GM19452 (cell line): ENCODE results near the gene TEFM.
"Not testable (repeated sequence)": the region's sequence is repeated elsewhere in the genome, so short reads cannot be mapped to it uniquely, and the experiment has no call there.

Experiments
- ATAC-seq: cut with Tn5 transposase; IDR thresholded peaks from one replicate; pipeline ENCODE4 v1.9.1; 2021; ENCODE audit not compliant: unreplicated experiment

TEFM gene

DNA sequence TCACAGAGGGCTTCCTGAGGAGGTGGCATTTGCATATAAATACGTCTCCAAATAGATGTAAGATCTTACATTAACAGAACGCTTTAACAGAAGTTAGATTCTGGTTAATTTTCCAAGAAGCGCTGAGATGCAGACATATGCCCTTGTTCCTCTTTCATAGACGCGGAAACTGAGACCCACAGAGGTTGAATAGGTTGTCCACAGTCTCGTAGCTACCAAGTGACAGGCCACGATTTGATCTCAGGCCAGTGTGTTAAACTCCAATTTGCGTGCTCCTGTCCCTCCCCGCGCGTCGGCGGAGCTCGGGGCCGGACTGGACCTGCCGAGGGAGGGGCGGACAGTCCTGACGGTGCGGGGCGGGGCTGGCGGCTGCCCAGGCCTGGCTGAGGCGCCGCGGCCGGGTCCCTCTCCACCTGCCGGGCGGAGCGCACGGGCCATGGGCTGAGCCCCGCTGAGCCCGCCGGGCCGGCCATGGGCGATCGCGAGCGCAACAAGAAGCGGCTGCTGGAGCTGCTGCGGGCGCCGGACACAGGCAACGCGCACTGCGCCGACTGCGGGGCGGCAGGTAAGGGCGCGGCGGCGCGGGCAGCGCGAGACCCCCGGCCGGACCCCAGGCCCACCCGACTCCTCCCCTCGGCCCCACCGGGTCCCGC lies 15.6 kb upstream of the TEFM start, which contains the start of gene ADAP2:
Gene ADAP2 (plus strand): TSS at position 402 of the 653 bp plus-strand sequence. CDS start 70 bp downstream, at position 472.
- no peak for ATAC-seq

DNA sequence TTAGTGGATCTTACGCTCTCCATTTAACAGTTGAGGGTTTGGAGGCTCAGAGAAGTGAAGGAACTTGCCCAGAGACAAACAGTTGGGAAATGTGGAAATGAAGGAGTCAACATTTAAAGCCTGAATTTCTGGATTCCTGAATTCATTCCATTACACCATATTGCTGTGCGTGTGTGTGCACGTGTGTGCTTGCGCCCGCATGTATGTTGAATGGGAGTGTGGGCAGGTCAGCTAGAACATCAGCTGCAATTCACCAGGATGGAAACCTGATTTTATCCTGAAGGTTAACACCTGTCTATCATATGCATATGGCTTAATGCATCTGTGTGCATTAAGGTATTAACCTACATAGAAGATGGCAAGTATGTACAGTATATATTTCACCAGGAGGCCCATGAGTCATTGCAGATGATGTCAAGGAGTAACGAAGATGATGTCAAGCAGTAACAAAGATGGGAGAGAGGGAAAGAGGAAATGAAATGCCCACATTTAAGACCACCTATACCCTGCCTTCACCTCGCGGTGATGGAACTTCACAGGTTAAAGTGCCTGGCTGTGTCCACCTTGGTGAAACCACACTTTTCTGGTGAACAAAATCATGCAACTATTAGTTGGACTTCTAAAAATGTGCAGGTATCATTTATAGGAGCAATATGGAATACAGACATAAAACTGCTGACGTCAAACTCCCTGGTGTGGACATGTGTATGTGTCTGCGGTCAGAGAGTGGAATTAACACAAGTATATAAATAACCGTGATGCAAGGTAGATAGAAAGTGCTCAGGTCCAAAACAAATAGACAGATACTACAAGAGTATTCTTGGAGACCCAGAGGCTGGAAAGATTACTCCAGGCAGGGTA lies 14.9 kb upstream of the TEFM start:
- no peak for ATAC-seq

DNA sequence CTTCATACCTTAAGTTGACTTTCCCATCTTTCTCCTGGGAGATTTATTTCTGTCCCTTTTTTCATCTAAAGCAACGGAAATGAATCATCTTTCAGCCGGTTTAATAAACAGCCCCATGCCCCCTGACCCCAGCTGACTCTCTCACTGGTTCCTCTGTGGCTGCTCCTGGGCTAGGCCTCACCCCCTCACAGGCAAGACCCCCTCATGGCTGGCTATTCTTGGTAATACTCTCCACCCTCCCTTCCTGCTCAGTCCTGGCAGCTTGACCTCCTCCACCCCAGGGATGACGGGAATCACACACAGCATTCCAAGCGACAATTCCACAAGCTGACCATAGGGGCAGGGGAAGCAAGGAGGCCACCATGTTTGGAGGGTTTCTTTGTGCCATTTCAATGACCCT lies 14.2 kb upstream of the TEFM start:
- ATAC-seq = no peak

DNA sequence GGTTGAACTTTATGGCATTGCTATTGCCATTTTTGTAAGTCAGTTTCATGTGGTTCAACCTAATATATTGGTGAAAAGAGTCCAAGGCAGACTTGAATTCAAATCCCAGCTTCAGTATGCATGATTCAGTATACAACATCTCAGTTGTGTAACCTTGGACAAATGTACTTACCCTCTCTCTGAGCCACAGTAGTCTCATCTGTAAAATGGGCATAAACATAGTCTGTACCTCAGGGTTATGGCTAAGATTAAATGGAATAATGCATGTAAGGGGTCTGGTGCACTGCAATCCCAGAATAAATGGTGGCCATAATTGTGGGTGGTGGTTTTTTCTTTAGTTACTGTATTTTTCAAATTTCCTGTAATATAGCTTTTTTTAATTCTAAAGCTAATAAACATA lies 11.0 kb upstream of the TEFM start:
- ATAC-seq = no peak

DNA sequence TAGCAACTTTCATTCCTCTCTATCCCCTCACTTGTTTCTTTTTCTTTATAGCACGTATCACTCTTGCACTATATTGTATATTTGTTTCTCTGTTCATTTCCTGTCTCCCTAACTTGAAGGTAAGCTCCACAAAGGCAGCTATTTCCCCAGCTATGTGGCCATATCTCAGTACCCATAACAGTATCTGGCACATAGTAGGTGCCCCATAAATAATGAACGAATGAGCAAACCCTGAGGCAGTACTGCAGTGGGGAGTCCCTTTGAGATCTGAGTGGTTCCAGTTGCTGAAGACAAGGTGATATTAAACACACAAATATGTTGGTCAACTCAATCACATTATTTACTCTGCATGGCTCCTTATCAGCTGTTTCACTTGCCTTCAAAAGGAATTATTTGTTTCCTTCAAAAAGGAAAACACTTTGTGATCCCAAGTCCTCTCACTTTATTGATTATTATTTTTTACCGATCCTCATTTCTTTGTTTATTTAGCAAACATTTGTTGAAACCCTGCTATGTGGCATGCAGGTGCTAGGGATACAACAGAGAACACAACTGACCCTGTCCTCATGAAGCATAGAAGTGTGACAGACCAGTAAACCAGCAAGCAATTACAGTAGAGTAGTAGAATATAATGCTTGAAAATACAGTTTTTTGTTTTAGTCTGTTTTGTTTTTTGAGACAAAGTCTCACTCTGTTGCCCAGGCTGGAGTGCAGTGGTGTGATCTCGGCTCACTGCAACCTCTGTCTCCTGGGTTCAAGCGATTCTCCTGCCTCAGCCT lies 10.0 kb upstream of the TEFM start:
- no peak for ATAC-seq

DNA sequence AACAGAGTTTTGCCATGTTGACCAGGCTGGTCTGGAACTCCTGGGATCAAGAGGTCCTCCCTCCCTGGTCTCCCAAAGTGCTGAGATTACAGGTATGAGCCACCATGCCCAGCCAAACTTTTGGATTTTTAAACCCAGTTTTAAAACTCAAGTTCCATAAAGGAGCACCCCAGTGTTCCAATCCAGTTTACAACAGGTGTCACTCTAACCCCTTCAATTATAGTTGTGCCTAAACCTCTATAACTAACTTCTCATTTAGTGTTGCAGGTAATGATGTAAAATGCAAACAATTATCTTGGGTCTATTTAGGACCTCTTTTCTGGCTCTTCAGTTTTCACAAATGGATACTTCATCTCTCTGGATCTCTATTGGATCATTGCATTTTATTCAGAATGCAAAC lies 7.9 kb upstream of the TEFM start:
- ATAC-seq = no peak

DNA sequence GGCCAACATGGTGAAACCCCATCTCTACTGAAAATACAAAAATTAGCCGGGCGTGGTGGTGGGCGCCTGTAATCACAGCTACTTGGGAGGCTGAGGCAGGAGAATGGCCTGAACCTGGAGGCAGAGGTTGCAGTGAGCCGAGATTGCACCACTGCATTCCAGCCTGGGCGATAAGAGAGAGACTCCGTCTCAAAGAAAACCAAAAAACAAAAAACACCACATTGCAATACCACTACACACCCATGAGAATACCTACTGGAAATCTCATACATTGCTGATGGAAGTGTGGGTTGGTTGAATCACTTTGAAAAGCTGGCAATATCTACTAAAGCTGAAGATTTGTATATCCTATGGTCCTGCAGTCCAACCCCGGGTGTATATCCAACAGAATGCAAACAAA lies 4.1 kb upstream of the TEFM start:
- ATAC-seq = not testable (repeated sequence)

DNA sequence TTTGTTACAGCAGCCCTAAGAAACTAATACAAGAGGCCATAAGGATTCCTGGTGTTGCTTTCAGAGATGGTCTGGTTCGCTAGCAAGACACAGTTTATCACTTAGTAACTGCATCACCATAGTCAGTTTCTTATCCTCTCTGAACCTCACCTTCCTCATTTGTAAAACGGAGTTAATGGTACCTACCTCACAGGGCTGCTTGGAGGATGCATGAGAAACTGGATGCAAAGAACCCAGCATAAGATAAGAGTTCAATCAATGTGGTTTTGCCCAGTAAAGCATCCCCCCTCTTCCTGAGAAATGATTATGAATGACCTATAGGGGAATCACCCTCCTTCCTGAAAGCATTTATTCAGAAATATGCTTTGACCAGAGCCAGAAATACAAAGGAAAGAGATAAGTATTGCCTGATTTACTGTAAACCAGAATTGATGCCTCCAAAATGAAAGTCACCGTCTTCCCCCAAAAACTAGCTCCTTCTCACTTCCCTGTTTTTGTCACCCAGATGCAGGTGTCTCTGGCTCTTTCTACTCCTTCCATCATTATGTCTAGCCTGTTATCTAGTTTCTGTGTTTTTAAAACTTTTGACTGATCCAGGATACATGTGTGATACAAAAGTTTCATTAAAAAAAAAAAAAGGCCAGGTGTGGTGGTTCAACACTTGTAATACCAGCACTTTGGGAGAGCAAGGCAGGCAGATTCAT lies 2.8 kb upstream of the TEFM start:
- no peak for ATAC-seq

DNA sequence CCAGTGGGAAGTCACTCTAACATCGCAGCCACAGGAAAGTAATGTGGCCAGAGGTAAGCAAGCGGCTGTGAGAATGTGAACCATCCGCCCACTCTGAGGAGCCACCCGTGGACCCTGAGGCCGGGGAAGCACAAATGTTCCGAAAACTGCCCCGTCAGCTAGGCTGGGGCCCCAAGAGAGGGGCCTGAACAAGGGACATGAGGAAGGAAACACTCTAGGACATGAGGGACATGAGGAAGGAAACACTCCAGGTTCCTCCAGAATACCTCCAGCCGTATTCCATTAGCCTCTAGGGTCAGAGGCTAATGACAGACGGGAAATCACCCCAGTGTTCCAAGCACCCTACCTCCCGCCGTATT lies 317 bp downstream of the TEFM start:
- no peak for ATAC-seq

DNA sequence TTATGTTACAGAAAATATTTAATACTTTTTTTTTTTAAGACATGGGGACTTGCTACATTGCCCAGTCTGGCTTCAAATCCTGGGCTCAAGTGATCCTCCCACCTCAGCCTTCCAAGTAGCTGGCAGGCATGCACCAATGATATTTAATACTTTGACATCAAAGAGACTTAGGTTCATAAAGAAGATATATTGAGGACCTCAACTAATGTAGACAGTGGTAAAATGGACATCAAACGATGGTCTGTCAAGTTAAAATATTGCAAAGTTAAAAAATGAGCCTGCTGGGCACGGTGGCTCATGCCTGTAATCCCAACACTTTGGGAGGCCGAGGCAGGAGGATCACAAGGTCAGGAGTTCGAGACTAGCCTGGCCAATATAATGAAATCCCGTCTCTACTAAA lies 8.7 kb downstream of the TEFM start:
- no peak for ATAC-seq

DNA sequence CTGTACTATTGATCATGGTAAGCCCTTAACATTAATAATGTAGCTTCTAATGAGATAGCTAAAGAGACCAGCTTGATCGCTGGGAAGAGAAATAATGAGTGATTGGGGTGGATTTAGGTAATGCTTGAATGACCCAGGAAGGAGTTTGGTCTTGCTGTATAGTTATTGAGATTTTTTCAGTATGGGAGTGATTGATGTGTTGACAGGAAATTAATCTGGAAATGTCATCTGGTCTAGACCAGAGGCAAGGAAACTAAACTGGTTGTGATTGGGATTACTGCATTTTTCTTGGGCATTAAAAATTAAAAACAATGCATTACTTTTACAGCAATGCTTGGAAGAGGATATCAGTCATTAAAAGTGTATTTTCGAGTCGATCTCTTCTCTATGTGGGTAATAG lies 11.8 kb downstream of the TEFM start:
- no peak for ATAC-seq

DNA sequence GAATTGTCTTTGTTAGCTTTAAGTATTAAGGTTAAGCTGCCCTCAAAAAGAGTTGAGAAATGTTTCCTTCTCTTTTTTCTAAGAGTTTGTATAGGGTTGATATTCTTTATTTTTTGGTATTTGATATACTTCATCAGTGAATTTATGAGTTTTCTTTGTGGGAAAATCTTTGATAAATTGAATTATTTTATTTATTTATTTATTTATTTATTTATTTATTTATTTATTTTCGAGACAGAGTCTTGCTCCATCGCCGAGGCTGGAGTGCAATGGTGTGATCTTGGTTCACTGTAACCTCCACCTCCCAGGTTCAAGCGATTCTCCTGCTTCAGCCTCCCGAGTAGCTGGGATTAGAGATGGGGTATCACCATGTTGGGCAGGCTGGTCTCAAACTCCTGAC lies 19.9 kb downstream of the TEFM start:
- ATAC-seq = no peak

DNA sequence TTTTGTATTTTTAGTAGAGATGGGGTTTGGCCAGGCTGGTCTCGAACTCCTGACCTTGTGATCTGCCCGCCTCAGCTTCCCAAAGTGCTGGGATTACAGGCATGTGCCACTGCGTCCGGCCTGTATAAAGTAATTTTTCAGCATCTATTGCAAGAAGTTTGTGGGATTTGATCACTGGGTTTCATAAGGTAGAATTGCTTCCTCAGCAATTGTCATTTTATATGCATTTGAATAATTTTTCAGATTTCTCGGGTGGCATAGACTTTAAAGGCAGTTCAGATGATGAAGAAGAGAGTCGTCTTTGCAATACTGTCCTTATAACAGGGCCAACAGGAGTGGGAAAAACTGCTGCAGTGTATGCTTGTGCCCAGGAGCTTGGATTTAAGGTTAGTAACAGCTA lies 37.0 kb downstream of the TEFM start:
- ATAC-seq = no peak

DNA sequence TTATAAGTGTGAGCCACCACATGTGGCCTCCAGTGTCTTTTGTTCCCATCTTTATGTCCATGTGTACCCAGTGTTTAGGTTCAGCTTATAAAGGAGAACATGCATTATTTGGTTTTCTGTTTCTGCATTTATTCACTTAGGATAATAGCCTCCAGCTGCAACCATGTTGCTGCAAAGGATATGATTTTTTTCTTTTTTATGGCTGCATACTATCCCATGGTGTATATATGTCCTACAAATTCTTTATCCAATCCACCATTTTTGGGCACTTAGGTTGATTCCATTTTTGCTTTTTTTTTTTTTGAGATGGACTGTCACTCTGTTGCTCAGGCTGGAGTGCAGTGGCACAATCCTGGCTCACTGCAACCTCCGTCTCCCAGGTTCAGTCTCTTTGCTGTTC lies 41.4 kb downstream of the TEFM start:
- ATAC-seq = no peak

DNA sequence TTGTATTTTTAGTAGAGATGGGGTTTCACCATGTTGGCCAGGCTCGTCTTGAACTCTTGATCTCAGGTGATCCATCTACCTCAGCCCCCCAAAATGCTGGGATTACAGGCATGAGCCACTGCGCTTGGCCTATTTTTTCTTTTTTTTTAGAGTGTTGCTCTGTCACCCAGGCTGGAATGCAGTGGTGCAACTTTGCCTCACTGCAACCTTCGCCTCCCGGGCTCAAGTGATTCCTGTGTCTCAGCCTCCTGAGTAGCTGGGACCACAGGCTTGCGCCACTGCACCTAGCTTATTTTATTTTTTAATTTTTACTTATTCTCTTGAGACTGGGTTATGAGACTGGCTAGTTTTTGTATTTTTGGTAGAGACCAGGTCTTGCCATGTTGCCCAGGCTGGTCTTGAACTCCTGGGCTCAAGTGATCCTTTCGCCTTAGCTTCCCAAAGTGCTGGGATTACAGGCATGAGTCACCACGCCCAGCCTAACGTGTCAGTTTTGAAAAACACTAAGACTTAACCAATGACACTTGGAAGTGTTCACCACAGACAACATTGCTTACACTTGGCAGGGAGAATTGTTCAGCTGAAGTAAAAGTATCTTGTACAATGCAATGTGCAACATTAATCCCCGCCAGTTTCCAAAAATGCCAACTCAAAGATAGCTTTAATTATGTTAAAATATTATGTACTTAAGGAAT lies 47.3 kb downstream of the TEFM start:
- no peak for ATAC-seq

DNA sequence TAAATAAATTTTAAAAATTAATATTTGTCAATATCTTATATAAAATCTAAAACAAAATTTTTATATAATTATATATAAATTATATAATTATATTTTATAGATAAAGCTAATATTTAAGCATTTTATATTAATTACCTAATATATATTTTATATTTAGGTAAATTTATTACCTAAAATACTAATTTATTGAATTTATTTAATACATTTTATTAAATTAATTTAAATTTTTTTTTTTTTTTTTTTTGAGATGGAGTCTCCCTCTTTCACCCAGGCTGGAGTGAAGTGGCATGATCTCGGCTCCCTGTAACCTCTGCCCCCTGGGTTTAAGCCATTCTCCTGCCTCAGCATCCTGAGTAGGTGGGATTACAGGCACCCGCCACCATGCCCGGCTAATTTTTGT lies 51.9 kb downstream of the TEFM start:
- no peak for ATAC-seq
